HFFc6 (cell line): ENCODE results near the gene BAG5. TPM values are rescaled to one million over a fixed set of nuclear protein-coding genes. Genes with fewer than 3 reads are reported as not detected.

Experiments
- DNase-seq: peaks from one replicate; pipeline ENCODE4 v3.0.0-alpha.2; 2018
- H3K27ac Mint-ChIP-seq: 2 replicates; pipeline ENCODE4 v1.8.0; 2020; ENCODE audit warnings: mild to moderate bottlenecking, mixed read lengths
- H3K27me3 Mint-ChIP-seq: 2 replicates; pipeline ENCODE4 v1.8.0; 2021; ENCODE audit warnings: mild to moderate bottlenecking, moderate library complexity, mixed read lengths; ENCODE audit not compliant: insufficient read depth
- H3K36me3 Mint-ChIP-seq: 2 replicates; pipeline ENCODE4 v1.8.0; 2021; ENCODE audit warnings: low read depth, mixed read lengths
- H3K4me1 Mint-ChIP-seq: 2 replicates; pipeline ENCODE4 v1.8.0; 2020; ENCODE audit warnings: low read depth, mixed read lengths
- H3K4me3 Mint-ChIP-seq: 2 replicates; pipeline ENCODE4 v1.8.0; 2020; ENCODE audit warnings: mild to moderate bottlenecking, moderate library complexity, mixed read lengths
- H3K9me3 Mint-ChIP-seq: 2 replicates; pipeline ENCODE4 v1.8.0; 2020; ENCODE audit warnings: mild to moderate bottlenecking, mixed read lengths
- total RNA-seq, 6 experiments: library from RNA; stranded (reverse); fragmentation: NEBNext Ultra II Directional; extraction: Animal tissue kit (Norgen Biotek cat#: 25700); gene quantifications; 2 replicates in 1 of 6; 3 replicates in 5 of 6; pipeline ENCODE4 v1.2.3, GENCODE V29; 2021
- TF ChIP-seq, protein P1 (sequence below): fragments of 200-600 bp; sonication (generic); IDR thresholded peaks from 2 replicates; pipeline ENCODE4 v1.5.0; 2021; ENCODE audit warnings: antibody characterized with exemption, mild to moderate bottlenecking

The BAG5 gene
- total RNA-seq, 6 experiments from 2014 or later, result 22.6 to 25.8 (median 23.6) TPM

DNA sequence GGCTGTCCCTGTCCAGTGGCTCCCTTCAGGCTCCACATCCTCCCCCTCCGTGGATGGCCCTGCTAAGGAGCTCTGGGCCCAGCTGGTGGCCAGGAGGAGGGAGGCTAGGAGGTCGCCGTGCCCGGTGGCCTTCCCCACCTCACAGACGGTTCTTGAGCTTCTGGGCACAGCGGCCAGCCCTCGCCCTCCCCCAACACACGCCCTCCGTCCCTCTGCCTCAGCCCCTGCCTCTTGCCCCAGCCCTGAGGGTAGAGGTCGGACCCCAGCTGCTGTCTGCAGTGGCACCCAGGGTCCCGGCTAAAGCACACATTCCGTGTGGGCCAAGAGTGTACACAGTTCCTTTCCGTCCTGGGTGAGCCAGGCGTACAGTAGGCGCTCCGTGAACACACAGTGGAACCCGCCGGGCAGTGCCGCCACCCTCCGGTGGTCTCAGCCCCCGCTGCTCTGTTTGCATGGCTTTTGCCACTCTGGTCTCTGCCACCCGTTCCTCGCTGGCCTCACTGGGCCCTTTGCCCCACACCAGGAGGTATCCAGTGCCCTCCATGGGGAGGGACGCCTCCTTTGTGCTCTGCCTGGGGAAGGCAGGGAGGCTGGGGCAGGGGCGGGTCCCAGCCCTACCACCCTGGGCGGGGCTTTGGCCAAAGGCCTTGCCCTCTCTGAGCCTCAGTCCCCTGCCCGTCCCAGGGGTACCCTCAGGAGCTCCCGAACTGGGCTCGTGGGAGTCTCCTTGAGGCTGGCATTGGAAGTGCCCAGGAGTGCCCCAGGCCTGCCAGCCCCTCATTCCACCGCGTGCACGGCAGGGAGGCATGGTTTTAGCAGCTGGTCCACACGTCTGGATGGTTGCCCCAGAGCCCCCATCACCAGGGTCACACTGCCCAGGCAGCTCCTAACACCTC, 20.5 kb downstream of the BAG5 start:
- DNase-seq, result no peak
- TF ChIP-seq, protein P1, sequence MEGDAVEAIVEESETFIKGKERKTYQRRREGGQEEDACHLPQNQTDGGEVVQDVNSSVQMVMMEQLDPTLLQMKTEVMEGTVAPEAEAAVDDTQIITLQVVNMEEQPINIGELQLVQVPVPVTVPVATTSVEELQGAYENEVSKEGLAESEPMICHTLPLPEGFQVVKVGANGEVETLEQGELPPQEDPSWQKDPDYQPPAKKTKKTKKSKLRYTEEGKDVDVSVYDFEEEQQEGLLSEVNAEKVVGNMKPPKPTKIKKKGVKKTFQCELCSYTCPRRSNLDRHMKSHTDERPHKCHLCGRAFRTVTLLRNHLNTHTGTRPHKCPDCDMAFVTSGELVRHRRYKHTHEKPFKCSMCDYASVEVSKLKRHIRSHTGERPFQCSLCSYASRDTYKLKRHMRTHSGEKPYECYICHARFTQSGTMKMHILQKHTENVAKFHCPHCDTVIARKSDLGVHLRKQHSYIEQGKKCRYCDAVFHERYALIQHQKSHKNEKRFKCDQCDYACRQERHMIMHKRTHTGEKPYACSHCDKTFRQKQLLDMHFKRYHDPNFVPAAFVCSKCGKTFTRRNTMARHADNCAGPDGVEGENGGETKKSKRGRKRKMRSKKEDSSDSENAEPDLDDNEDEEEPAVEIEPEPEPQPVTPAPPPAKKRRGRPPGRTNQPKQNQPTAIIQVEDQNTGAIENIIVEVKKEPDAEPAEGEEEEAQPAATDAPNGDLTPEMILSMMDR, result peak; percentile 18; the same call in 1 of the 2 replicates
- peaks cover 18% of the 10 kb centered on the region for H3K4me1 Mint-ChIP-seq
- H3K27ac Mint-ChIP-seq, result peak overlapping the region; percentile 98
- H3K4me3 Mint-ChIP-seq, result no peak overlapping the region
- no peaks in the 10 kb centered on the region for H3K36me3 Mint-ChIP-seq
- peaks cover 5% of the 10 kb centered on the region for H3K27me3 Mint-ChIP-seq
- H3K9me3 Mint-ChIP-seq, result no peaks in the 10 kb centered on the region

DNA sequence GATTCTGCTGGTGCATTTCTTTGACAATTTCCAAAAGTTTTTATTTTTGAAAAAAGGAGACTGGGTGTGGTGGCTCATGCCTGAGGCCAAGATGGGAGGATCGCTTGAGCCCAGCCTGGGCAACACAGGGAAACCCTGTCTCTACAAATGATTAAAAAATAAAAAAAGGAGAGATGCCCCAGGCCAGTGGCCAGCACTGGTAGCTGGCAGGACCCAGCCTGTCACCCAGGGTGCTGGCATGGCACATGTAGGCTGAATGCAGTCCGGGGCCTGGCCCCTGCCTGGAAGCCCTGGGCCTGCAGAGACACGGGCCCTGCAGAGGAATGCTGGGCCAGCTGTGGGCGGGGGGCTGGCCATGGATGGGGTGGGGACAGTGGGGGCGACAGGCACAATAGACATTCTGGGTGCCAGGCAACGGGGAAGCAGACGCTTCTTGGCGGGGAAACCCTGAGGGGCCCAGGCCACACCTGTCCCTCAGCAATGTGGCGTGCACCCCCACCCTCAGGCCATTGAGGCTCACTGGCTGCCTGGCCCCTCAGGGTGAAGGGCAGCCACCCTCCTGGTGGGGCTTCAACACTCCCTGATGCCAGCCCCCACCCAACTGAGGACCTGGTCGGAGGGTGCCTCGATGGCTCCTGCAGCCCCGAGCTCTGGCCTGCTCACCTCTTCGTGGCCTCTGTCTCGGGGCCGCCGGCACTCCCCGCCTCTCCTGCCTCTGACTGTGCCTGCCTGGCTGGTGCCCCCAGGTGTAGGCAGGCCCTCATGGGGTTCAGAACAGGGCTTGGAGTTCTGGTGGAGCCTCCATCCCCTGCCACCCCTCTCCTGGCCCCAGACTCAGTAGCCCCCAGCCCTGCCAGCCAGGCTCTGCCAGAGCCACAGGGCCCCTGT, 21.4 kb downstream of the BAG5 start:
- TF ChIP-seq, protein P1, result no peak
- Mint-ChIP-seq H3K9me3 (no peaks in the 10 kb centered on the region), H3K4me1 (peaks cover 22% of the 10 kb centered on the region), H3K27me3 (peaks cover 5% of the 10 kb centered on the region), H3K27ac (peak overlapping the region; percentile 98), H3K36me3 (no peaks in the 10 kb centered on the region), H3K4me3 (peak overlapping the region; percentile 80)
- no peak for DNase-seq

DNA sequence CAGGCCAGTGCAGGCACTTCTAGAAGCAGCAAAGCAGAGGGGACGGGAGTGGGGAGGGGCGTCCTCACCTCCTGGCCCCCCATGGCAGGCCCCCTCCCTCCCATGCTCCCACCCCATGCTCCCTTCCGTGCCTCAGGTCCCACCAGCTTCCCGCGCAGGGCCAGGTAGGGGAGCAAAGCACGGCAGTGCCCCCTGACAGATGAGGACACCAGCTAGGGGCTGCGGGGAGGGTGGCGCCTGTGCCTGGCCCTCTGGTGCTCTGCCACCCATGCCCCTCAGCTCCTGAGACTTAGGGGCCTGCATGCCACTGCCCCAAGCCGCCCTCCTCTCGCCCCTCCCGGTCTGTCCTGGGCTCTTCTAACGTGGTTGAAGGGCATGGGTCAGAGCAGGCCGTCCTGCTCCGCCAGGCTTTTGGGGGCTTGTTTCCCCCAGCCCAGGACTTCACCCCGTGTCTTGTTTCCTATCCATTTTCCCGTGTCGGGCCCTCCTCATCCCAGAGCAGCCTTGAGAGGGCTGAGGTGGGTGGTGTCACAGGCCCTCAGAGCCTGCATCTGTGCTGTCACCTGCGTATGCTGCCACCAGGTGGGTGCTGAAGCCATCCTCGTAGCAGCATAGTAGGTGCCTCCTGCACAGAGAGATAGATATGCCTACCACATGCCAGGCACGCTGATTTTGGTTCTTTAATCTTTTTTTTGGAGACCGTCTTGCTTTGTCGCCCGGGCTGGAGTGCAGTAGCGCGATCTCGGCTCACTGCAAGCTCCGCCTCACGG, 23.2 kb downstream of the BAG5 start:
- TF ChIP-seq, protein P1, result no peak
- Mint-ChIP-seq H3K4me3 (no peak overlapping the region; the same call in 1 of the 2 replicates), H3K9me3 (no peaks in the 10 kb centered on the region), H3K4me1 (peaks cover 22% of the 10 kb centered on the region), H3K36me3 (no peaks in the 10 kb centered on the region), H3K27ac (peak overlapping the region; percentile 98), H3K27me3 (peaks cover 5% of the 10 kb centered on the region)
- DNase-seq, result no peak

DNA sequence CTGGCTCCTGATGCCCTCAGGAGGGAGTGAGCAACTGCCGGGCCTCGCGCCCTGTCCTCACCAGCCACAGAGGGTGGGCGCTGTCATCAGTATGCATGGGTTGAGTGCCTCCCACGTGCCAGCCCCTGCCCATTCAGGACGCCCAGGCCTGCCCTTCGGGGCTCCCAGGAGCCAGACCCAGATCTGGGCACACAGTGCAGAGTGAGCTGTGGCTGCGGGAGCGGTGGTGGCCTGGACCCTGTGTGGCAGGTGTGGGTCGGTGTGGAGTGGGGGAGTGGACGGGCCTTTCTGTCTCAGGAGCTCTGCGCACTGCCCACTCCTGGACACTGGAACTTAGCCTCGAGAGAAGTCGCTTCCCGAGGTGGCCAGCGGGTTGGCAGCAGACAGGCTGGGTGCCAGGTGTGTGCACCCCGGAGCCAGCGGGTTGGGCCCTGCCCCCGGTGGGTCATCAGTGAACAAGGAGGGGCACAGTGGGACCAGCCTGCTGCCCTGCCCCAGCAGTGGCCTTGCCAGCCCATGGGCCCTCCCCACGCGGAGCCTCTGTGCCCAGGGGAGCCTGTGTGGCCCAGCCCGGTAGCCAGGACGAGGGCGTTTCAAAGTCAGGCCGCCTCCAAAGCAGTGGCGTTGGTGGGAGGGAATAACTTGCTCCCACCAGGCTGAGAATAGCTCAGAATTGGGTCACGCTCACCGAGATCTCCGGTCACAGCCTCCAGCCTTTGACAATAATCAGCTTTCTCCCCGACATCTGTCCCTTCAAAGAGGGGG, 24.0 kb downstream of the BAG5 start:
- Mint-ChIP-seq H3K27me3 (peaks cover 5% of the 10 kb centered on the region), H3K4me1 (peaks cover 22% of the 10 kb centered on the region), H3K4me3 (no peak overlapping the region), H3K27ac (no peak overlapping the region), H3K36me3 (no peaks in the 10 kb centered on the region), H3K9me3 (no peaks in the 10 kb centered on the region)
- TF ChIP-seq, protein P1, result no peak
- DNase-seq, result no peak
